K562 (cell line): Measurements from ENCODE around the gene KLHL22. TPM values are rescaled to one million over a fixed set of nuclear protein-coding genes. Genes with fewer than 3 reads are reported as not detected.
A peak's percentile ranks its signal among the peaks of the same experiment; 100 is the strongest.

Experiments
- BRD4 ChIP-seq: fragments of 200-600 bp; sonication (generic); IDR thresholded peaks from 2 replicates; pipeline ENCODE4 v1.6.1; 2017; ENCODE audit warnings: inconsistent platforms
- BRD9 ChIP-seq: fragments of 450-650 bp; IDR thresholded peaks from 2 replicates; pipeline ENCODE4 v1.6.1; 2018; ENCODE audit warnings: low read depth; ENCODE audit not compliant: partially characterized antibody
- EWSR1 ChIP-seq: fragments of 450-650 bp; IDR thresholded peaks from 2 replicates; pipeline ENCODE4 v1.6.1; 2018; ENCODE audit warnings: borderline replicate concordance, mild to moderate bottlenecking, low read depth, moderate library complexity; ENCODE audit not compliant: partially characterized antibody
- KAT2B ChIP-seq: IDR thresholded peaks from one replicate; pipeline ENCODE4 v1.6.1; 2012; ENCODE audit warnings: low read depth, mild to moderate bottlenecking, control low read depth, inconsistent platforms, low read length, moderate library complexity
- RAD51 ChIP-seq: fragments of 450-650 bp; IDR thresholded peaks from 2 replicates; pipeline ENCODE4 v1.7.1; 2016; ENCODE audit warnings: low read depth, mild to moderate bottlenecking, borderline replicate concordance
- SMAD3 ChIP-seq: fragments of 450-650 bp; formaldehyde crosslinking; conservative IDR thresholded peaks from 2 replicates; pipeline ENCODE4 v1.4.0; 2020; ENCODE audit warnings: mild to moderate bottlenecking
- SMARCE1 ChIP-seq: fragments of 450-650 bp; IDR thresholded peaks from 2 replicates; pipeline ENCODE4 v1.7.1; 2016; ENCODE audit warnings: mild to moderate bottlenecking
- TAL1 ChIP-seq: fragments of 450-650 bp; IDR thresholded peaks from 2 replicates; pipeline ENCODE4 v1.6.1; 2016; ENCODE audit warnings: mild to moderate bottlenecking
- ZEB2 ChIP-seq: fragments of 450-650 bp; IDR thresholded peaks from 2 replicates; pipeline ENCODE4 v1.6.1; 2016
- ZNF282 ChIP-seq: sonication (generic); formaldehyde crosslinking; IDR thresholded peaks from 2 replicates; pipeline ENCODE4 v1.8.1; 2023; ENCODE audit warnings: missing genetic modification reagents
- ZNF696 ChIP-seq: fragments of 250-450 bp; sonication (Bioruptor Pico); conservative IDR thresholded peaks from 2 replicates; pipeline ENCODE4 v1.4.0; 2020; ENCODE audit warnings: mild to moderate bottlenecking, moderate library complexity
- polyA plus RNA-seq, 8 experiments: library from polyadenylated mRNA; depleted of rRNA in 4 of 8; stranded (reverse) in 5 of 8; unstranded in 3 of 8; fragments of >200 nt; fragmentation: Nextera tagmentation in 2 of 8; fragmentation: Illumina TruSeq in 1 of 8; extraction: Ambion mirVana in 2 of 8; extraction: Trizol in 1 of 8; gene quantifications; 2 replicates each; pipeline versions ENCODE4 v1.2.1 to v1.2.3, GENCODE V29; 2011 to 2014; ENCODE audit warnings: inconsistent platforms in 1 of 8, missing spikeins in 1 of 8
- total RNA-seq, 7 experiments: library from RNA; depleted of rRNA in 6 of 7; stranded (reverse); fragments of >200 nt in 6 of 7; fragmentation: Illumina TruSeq in 2 of 7; extraction: Trizol in 2 of 7; gene quantifications; 2 replicates each; pipeline versions ENCODE4 v1.2.1 to v1.2.3, GENCODE V29; 2011 to 2021; ENCODE audit warnings: low replicate concordance in 1 of 7
- TF ChIP-seq, protein P1 (sequence below), 2 experiments: fragments of 450-650 bp in 1 of 2; sonication (generic) in 1 of 2; formaldehyde crosslinking in 1 of 2; IDR thresholded peaks; 2 replicates each; pipeline versions ENCODE4 v1.7.1 to v1.9.0; 2016 to 2022; ENCODE audit warnings: inconsistent platforms in 1 of 2, mild to moderate bottlenecking in 1 of 2, missing genetic modification reagents in 1 of 2
- TF ChIP-seq, protein P2 (sequence below), 2 experiments: IDR thresholded peaks; 2 replicates each; pipeline ENCODE4 v1.6.1; 2012; ENCODE audit warnings: improper control_type of control experiment in 2 of 2, low read depth in 2 of 2, low read length in 2 of 2, borderline replicate concordance in 1 of 2
- TF ChIP-seq, protein P3 (sequence below): fragments of 450-650 bp; IDR thresholded peaks from 2 replicates; pipeline ENCODE4 v1.6.1; 2014; ENCODE audit warnings: low read depth, mild to moderate bottlenecking, moderate library complexity, borderline replicate concordance

Gene KLHL22
- total and polyA plus RNA-seq, 9 of the 15 experiments (the other 6 are each of a cell fraction or from before 2014, with no cell fraction given), result 1.3 to 25.6 (median 15.2) TPM

DNA sequence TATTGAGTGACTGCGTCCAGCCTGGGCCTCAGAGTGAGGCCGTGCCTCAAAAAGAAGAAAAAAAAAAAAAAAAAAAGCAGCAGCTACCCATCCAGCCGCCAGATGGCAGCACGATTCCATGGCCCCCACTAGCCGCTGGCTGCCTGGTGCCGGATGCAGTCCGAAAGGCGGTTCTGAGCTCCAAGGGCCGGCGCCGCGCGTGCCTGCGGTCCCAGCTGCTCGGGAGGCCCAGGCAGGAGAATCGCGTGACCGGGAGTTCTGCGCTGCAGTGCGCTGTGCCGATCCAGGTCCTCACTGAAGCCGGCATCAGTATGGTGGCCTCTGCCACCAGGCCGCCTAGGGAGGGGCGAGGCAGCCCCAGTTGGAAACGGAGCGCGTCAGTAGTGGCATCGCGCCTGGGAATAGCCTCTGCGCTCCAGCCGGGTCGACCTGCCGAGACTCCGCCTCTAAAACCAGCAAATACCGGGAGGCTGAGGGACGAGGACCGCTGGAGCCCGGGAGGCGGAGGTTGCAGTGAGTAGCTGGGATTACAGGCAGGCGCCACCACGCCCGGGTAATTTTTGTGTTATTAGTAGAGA lies 77.3 kb downstream of the KLHL22 start (continued):
- TF ChIP-seq, protein P1, sequence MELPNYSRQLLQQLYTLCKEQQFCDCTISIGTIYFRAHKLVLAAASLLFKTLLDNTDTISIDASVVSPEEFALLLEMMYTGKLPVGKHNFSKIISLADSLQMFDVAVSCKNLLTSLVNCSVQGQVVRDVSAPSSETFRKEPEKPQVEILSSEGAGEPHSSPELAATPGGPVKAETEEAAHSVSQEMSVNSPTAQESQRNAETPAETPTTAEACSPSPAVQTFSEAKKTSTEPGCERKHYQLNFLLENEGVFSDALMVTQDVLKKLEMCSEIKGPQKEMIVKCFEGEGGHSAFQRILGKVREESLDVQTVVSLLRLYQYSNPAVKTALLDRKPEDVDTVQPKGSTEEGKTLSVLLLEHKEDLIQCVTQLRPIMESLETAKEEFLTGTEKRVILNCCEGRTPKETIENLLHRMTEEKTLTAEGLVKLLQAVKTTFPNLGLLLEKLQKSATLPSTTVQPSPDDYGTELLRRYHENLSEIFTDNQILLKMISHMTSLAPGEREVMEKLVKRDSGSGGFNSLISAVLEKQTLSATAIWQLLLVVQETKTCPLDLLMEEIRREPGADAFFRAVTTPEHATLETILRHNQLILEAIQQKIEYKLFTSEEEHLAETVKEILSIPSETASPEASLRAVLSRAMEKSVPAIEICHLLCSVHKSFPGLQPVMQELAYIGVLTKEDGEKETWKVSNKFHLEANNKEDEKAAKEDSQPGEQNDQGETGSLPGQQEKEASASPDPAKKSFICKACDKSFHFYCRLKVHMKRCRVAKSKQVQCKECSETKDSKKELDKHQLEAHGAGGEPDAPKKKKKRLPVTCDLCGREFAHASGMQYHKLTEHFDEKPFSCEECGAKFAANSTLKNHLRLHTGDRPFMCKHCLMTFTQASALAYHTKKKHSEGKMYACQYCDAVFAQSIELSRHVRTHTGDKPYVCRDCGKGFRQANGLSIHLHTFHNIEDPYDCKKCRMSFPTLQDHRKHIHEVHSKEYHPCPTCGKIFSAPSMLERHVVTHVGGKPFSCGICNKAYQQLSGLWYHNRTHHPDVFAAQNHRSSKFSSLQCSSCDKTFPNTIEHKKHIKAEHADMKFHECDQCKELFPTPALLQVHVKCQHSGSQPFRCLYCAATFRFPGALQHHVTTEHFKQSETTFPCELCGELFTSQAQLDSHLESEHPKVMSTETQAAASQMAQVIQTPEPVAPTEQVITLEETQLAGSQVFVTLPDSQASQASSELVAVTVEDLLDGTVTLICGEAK (IDR thresholded peaks at IDR 0.05), result peak; percentile 60; the same call in 1 of the 2 replicates
- TF ChIP-seq, protein P1 (CRISPR knock-in tag; IDR thresholded peaks at IDR 0.05), result peak; percentile 20
- TF ChIP-seq KAT2B (no peak), ZEB2 (no peak), SMARCE1 (no peak), BRD4 (no peak), BRD9 (peak; percentile 40), ZNF696 (CRISPR knock-in tag) (no peak), RAD51 (no peak), ZNF282 (CRISPR knock-in tag) (no peak; the same call in none of the 2 replicates), EWSR1 (no peak), TAL1 (no peak), SMAD3 (CRISPR knock-in tag) (no peak)
- TF ChIP-seq, protein P2, sequence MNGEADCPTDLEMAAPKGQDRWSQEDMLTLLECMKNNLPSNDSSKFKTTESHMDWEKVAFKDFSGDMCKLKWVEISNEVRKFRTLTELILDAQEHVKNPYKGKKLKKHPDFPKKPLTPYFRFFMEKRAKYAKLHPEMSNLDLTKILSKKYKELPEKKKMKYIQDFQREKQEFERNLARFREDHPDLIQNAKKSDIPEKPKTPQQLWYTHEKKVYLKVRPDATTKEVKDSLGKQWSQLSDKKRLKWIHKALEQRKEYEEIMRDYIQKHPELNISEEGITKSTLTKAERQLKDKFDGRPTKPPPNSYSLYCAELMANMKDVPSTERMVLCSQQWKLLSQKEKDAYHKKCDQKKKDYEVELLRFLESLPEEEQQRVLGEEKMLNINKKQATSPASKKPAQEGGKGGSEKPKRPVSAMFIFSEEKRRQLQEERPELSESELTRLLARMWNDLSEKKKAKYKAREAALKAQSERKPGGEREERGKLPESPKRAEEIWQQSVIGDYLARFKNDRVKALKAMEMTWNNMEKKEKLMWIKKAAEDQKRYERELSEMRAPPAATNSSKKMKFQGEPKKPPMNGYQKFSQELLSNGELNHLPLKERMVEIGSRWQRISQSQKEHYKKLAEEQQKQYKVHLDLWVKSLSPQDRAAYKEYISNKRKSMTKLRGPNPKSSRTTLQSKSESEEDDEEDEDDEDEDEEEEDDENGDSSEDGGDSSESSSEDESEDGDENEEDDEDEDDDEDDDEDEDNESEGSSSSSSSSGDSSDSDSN (IDR thresholded peaks at IDR 0.05; ENCODE audit: borderline replicate concordance in 1 of 2, low read depth in 2 of 2, low read length in 2 of 2), result peak in 1 of 2 experiments; percentile 87; a peak in 2 of 4 replicates
- TF ChIP-seq, protein P3, sequence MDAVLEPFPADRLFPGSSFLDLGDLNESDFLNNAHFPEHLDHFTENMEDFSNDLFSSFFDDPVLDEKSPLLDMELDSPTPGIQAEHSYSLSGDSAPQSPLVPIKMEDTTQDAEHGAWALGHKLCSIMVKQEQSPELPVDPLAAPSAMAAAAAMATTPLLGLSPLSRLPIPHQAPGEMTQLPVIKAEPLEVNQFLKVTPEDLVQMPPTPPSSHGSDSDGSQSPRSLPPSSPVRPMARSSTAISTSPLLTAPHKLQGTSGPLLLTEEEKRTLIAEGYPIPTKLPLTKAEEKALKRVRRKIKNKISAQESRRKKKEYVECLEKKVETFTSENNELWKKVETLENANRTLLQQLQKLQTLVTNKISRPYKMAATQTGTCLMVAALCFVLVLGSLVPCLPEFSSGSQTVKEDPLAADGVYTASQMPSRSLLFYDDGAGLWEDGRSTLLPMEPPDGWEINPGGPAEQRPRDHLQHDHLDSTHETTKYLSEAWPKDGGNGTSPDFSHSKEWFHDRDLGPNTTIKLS, result no peak
